HG03095 (cell line): Measurements from ENCODE around the gene UBE2F.
"Not testable (repeated sequence)": the region's sequence is repeated elsewhere in the genome, so short reads cannot be mapped to it uniquely, and the experiment has no call there.

Experiments used
- ATAC-seq: cut with Tn5 transposase; IDR thresholded peaks from one replicate; pipeline ENCODE4 v1.9.1; 2021; ENCODE audit warnings: moderate library complexity; ENCODE audit not compliant: unreplicated experiment

UBE2F gene

DNA sequence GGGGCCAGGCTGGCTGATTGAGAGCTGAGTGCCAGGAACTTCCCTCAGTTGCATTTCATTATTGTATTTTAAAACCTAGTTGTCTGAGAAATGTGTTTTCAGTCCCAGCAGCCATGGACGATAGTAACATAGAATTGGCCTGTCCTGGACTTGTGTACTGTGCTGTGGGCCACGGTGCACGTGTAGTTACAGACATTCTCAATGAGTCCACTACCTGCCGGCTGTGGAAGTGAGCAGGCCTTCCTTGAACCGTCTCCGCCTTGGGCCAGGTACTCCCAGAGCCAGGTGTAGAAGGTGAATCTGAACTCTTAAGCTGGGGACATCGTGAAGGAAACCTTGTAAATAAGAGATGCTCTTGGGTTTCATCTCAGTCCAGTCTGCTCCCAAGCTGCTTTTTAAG lies 47.0 kb downstream of the UBE2F start:
- no peak for ATAC-seq

DNA sequence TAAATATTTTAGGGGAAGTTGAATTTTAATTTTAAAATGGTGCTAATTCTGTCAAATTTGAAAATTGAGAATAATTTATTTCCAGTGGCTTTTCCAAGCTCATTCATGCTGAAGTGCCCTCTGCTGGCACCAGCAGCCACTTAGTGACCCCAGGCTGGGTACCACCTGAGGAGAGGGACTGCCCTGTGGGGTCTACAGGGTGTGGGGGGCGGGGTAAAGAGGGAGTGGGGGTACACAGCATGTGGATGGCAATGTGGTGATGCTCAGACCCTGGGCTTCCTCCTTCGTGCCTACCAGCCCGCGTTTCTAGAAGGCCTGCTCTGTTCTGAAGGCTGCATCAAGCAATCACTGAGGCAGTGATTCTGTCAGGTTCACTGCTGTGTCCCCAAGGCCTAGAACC lies 48.9 kb downstream of the UBE2F start:
- no peak for ATAC-seq

DNA sequence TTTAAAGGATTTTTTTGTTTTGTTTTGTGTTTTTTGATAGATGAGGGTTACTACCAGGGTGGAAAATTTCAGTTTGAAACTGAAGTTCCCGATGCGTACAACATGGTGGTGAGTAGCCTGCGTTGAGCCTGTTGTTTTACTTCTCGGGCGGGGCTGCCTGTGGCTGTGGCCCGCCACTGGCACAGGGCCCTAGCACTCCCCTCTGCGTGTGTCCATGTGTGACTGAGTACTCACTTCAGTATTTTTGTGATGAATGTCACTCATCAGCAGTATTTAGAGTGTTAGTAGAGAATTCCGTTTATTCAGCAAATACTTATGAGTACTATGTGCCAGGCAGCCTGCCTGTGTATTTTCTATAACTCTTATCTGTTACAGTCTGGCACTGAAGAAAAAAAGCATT lies 49.7 kb downstream of the UBE2F start:
- no peak for ATAC-seq

DNA sequence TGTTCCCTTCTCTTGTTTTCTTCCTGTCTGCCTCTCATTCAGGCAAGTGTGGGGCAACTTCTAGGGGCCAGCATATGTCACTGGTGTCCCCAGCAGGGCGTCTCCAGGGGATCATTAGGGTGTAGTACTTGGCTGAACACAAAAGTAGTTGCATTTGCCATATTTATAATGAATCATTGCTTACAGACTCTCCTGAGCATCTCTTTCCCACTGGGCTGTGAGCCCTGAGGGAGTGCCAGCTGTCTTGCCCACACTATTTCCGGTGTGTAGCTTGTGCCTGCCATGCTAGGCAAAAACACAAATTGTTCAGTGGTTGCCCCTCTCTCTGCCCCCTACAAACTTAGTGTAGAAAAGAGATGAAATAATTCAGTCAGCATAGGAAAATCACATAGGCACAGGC lies 53.1 kb downstream of the UBE2F start:
- ATAC-seq, result no peak

DNA sequence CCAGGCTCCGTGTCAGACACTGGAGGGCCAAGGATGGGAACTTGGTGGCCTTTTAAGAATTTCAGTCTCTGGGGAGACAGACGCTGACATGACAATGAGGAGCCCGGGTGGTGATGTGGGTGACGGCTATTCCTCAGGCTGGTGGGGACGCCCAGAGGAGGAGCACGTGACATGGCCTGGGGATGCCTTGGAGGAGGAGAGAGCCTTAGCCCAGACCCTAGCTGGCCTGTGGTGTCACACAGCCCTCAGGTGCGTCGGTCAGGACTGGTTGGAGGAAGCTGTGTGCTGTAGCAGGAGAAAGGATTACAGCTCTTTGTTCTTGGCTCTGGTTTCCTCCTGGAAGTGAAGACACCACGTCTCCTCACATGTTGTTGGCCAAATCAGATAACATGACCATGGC lies 54.0 kb downstream of the UBE2F start:
- no peak for ATAC-seq

DNA sequence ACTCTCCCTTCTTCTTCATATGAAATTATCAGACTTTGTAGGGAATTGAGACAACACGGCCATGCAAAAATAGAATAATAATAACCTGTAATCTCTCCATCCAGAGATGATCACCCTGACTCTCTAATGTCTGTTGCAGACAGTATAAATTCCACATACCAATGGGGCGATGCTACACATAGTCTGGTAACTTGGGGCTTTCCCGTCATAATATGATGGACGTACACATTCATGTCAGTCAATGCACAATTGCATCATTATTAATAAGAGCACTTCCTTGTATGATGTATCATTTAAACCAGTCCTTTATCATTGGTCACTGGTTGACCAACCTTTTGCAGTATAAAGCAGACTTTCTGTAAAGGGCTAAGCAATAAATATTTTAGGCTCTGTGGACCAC lies 54.5 kb downstream of the UBE2F start:
- no peak for ATAC-seq

DNA sequence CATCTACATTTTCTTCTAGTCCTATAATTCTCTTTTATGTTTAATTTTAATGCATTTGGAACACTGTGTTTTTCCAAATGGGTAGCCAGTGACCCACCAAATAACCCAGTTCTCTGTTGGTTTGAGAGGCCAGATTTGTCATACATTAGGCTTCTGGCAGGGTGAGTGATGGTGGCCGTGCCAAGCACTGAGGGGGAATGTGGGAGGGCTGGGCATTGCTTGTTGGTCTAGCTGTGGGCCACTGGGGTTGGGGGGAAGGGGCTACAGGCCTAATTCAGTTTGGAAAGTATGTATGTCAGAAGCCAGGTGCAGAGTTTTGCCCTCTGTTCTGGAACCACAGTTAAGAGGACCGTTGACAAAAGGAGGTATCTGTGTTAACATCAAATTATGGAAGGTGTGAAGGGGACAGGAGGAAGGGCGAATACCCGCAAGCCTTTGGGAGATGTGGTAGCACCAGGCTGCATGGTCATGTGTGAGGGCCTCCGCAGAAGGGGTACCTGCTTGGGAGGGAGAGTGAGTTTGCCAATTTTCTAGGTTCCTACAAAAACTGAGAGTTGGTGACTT lies 55.9 kb downstream of the UBE2F start:
- no peak for ATAC-seq

DNA sequence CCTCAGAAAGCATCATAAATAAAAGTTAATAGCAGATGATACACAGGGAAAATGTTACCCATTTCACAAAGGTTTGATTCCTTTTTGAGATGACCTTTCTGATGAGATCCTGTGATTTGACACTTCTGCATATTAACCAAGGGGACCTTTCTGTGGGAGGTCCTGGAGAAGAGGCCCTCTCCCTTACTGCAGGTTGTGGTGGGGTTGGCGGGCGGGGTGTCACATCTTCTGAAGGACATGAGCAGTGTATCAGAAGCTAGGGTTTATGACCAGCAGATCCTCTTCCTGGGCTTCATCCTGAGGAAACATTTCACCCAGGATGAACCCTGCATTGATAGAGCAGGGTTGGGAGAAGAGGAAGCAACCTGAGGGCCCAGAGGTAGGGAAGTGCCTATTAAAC lies 56.8 kb downstream of the UBE2F start:
- ATAC-seq, result no peak

DNA sequence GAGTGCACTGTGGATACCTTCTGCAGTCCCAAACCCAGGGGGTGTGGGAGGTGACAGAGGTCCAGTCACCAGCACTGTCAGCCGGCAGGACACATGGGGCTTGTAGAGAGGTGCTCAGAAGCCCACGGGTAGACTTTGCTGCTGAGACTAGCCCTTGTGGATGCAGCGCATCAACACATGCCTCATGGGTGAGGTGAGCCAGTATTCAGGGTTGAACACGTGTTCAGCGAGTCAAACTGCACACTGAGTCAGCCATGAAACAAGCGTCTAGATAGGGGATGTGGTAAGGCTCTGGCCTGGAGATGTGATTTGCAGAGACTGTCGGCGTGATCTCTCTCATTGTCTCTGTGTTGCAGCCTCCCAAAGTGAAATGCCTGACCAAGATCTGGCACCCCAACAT lies 58.2 kb downstream of the UBE2F start:
- no peak for ATAC-seq

DNA sequence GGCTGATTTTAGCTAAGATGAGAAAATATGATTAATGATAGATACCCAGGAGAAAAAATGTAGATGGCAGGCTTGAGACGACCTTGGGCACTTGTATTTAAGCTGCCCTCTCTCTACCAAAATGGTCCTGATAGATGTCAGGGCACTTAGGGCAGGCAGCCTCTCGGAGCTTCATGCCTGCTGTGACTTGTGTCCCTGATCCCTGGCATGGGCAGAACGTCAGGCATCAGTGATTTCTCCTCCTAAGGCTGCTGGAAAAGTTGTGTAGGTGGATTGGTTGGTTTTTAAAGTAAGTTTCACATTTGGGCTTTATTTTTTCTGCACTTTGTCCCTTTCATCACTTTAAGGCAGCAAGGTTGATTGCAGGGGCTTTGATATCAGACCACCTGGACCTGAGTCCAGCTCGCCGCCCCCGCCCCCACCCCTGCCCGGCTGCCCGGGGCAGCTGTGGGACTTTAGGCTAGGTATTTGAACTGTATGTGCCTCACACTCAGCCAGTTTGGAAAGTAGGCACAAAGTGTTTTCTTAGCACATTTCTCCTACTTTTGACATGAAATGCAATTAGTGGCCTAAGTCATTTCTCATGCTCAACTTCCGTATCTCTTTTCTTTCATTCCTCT lies 59.0 kb downstream of the UBE2F start:
- no peak for ATAC-seq

DNA sequence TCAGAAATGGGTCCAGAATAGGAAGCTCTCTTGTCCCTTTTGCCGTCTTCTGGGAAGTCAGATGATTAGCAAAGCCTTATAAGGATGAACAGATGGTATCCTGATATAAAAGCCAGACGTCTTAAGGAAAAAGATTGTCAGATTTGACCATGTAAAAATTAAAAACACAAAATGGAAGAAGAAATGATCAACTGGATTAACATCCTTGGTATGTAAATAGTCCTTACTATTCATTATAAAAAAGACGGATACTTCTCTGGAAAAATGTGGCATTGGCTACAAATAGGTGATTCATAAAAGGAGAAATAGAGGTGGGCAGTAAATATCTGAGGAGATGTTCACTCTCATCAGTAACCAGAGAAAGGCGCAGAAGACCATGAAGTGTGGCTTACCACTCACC lies 60.2 kb downstream of the UBE2F start:
- no peak for ATAC-seq

DNA sequence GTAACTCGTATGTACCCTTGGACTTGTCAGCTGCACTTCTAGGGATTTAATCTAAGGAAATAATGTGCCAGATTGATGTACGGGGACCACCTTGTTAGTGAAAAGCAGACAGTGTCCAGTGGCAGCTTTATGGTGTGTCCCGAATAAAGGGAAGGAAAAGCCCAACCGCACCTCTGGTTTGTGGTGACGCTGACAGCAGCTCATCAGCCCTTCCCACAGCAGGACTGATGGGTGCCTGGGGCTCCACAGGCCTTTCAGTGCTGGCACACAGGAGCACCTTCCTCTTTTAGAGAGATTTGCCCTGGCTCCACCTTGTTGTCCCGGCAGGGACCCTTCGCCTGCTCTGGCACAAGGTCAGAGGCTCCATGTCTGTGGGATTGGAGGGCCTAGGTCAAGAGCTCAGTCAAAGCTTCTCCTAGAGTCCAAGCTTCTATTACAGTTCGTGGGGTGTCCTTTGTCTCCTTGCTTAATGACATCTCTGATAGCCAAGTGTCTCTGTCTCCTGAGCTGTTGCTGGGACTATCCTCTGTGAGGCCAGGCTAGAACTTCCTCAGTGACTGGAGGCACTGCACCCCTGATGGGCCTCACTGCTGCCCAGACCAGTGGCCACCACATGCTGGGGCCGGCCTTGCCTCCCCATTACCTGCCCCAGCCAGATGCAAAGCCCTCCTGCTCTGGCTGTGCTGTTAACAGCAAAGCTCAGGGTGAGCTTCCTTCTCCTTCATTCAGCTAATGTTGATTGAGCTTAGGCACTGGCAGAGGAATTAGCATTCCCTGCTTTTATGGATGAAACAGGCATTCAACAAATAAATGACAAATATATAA lies 61.0 kb downstream of the UBE2F start:
- no peak for ATAC-seq

DNA sequence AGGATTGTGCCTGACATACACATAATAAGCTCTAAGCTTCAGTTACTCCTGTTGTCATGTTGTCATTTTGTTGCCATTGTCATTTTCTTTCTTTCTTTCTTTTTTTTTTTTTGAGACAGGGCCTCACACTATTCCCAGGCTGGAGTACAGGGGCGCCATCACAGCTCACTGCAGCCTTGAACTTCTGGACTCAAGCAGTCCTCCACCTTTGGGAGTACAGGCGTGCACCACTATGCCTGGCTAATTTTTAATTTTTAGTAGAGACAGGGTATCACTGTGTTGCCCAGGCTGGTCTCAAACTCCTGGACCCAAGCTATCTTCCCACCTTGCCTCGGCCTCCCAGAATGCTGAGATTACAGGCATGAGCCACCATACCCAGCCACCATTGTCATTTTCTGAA lies 63.0 kb downstream of the UBE2F start:
- ATAC-seq, result no peak

DNA sequence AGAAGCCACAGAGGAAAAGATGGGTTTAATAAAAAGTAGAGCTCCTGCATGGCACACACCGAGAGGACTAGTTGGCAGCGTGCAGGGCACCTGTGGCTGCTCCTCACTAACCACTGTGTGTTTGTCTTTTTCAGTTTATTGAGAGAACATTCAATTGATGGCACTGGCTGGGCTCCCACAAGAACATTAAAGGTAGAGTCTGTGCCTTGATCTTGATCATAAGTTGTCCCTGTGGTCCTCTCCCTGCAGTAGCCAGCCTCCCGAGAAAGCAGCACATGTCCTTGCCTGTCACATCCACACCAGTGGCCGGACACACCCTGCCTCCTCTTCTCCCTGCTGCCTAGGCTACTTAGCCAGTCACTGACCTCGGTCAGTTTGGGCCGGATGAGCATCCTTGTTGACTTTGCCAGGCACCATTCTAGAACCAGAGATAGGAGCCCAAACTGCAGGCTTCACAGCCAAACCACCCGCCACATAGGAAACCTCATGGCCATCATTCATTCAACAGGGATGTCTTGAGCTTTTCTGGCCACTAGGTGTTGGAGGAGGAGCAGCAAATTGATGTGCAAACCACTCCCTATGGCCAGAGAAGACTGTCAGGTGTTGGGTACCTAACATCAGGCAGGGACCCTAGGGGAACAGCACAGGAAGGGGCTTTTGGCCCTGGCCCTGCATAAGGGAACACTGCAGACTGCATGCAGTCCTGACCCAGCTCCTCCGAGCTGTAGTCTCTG lies 63.8 kb downstream of the UBE2F start:
- ATAC-seq, result no peak

DNA sequence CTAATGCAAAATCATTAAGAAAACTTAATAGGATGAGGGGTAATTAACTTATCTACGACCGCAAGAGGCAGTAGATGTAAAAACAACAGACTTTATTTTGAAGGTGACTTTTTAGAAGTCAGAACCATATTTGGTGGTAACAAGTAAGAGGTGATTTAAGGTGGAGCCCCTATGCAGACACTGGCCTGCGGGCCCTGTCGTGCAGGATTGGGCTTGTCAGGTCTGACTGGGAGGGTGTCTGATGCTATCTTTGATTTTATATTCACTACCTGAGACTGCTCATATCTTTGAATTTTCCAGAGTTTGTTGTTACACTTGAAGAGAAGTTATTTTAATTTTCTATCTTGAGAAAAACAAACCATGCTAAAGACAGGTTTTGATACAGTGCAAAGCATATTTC lies 64.9 kb downstream of the UBE2F start:
- ATAC-seq, result no peak

DNA sequence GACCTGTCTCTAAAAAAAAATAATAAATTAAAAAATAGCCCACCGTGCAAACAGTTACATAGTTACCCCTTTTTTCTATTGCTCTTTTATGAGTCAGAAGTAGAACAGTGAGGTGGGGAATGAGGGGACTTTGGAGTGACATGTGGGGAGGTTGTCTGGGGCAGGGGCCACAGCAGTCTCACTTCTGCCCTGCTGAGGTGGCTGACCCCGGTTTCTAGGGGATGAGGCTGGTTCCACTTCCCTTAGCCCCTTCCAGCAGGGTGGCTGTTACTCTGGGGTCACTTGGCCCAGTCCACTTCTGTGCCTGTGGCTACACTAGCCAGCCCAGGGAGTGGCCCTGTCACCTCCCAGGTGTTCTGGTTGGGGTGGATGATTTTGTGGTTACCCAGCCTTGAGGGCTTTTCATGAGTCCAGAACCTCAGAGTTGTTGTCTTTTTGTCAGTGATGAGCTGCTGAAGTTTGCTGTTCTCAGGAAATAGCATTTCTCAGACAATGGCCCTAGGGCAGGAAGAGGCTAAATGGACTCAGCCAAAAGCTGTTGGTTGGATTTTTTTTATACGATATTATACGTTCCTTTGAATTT lies 66.0 kb downstream of the UBE2F start:
- ATAC-seq, result no peak

DNA sequence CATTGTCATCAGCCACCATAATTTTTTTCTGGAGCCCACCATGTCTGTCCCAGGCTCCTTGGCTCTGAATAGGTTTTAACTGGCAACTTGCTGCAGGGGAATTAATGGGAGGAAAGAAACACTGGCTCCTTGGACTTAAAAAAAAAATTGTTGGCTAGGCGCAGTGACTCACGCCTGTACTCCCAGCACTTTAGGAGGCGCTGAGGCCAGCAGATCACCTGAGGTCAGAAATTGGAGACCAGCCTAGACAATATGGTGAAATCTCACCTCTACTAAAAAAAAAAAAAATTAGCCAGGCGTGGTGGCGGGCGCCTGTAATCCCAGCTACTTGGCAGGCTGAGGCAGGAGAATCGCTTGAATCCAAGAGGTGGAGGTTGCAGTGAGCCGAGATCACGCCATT lies 67.2 kb downstream of the UBE2F start:
- not testable (repeated sequence) for ATAC-seq

DNA sequence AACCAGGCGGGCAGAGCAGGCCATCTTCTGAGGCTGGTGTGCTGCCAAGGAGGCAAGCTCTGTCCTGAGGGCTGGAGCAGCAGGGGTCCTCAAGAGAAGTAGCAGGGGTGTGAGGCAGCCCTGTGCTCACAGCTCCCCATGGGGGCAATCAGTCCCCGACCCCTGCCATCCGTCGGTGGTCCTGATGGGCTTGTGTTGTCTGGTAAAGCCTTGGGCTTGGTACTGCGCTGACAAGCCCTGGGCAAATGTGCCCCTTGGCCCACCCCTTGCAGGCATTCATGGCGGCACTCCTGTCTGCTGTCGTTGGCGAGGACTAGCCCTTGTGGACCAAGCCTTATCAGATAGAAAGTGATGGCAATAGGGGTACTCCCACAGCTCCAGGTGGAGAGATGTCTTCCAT lies 71.4 kb downstream of the UBE2F start:
- no peak for ATAC-seq

DNA sequence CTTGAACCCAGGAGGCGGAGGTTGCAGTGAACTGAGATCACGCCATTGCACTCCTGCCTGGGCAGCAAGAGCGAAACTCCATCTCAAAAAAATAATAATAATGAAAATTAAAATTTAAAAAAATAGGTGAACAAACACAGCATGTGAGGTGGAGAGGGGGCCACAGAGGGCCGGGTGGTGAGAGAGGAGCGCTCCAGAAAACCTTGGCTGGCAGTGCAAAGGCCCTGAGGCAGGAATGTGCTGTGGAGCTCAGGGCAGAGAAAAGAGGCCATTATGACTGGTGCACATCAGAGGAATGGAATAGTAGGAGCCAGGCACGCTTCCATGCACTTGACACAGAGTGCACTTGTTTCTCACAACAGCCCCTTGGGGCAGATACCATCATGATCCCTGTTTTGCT lies 72.3 kb downstream of the UBE2F start:
- ATAC-seq, result no peak

DNA sequence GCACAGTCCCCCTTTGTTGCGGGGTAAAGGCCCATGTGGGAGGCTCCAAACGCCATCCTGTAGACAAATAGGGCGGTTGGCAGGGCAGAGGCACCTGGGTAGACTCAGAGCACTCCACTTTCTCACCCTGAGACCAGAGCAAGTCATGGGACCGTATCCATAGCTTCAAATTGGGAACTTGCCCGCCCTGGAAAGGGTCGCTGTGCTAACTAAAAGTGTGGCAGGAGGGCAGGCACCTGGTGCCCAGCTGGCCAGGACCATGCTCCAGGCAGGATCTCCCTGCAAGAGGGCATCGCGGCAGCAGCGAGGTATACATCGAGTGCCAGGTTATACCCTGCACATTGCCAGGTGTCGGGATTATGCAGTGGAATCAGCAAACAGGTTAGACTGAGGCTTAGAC lies 73.2 kb downstream of the UBE2F start:
- no peak for ATAC-seq

DNA sequence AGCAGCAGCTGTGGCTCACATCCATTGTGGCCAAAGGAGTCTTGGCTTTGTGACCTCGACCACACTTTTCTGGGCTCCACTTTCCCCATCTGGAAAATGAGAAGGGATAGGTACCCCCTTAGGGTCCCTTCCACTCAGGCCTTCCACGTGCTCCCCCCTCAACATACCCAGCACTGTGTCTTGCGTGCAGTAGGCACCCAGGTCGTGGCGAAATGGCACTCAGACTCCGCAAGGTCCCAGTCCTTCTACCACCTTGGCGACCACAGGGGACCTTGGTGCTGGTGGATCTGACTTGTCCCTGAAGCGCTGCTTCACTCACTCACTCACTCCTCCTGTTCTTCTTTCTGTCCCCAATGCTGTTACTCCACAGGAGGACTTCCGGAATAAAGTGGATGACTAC lies 74.1 kb downstream of the UBE2F start:
- ATAC-seq, result no peak
